Measurements from ENCODE around the gene TAOK3. TPM values are rescaled to one million over a fixed set of nuclear protein-coding genes. Genes with fewer than 3 reads are reported as not detected.
A peak's percentile ranks its signal among the peaks of the same experiment; 100 is the strongest.

The TAOK3 gene
- total and polyA plus RNA-seq, 9 of the 15 experiments (the other 6 are each of a cell fraction or from before 2014, with no cell fraction given): 24.3 to 83.5 (median 47.1) TPM

- TF ChIP-seq VEZF1 (CRISPR knock-in tag; IDR thresholded peaks at IDR 0.05) (peak; percentile 47; the same call in 1 of the 2 replicates), CEBPB (tag; IDR thresholded peaks at IDR 0.05) (no peak), SP1 (CRISPR knock-in tag; IDR thresholded peaks at IDR 0.05) (peak; percentile 98), HMBOX1 (IDR thresholded peaks at IDR 0.05) (peak; percentile 44; the same call in 1 of the 2 replicates), HNRNPL (IDR thresholded peaks at IDR 0.05; ENCODE audit: low read depth, low read length) (no peak), USF1 (CRISPR knock-in tag; IDR thresholded peaks at IDR 0.05) (no peak), BACH1 (tag; IDR thresholded peaks at IDR 0.05) (no peak; the same call in 1 of the 2 replicates), HMGXB4 (CRISPR knock-in tag; IDR thresholded peaks at IDR 0.05) (peak; percentile 82; the same call in 1 of the 2 replicates), ZBTB12 (CRISPR knock-in tag; IDR thresholded peaks at IDR 0.05) (peak; percentile 46; the same call in 1 of the 2 replicates), EGR1 (conservative IDR thresholded peaks at IDR 0.05) (peak; percentile 53; the same call in 1 of the 2 replicates), CAMTA2 (CRISPR knock-in tag; conservative IDR thresholded peaks at IDR 0.05) (no peak), DIDO1 (tag; IDR thresholded peaks at IDR 0.05; ENCODE audit: low read depth) (peak; percentile 91), PTTG1 (tag; IDR thresholded peaks at IDR 0.05; ENCODE audit: low read depth) (no peak), TFAM (CRISPR knock-in tag; conservative IDR thresholded peaks at IDR 0.05) (no peak), ZNF583 (CRISPR knock-in tag; IDR thresholded peaks at IDR 0.05) (no peak), TBL1XR1 (IDR thresholded peaks at IDR 0.05; ENCODE audit: low read length in 2 of 2) (peak; percentile 78 to 83), KLF16 (IDR thresholded peaks at IDR 0.05) (no peak), HINFP (tag; conservative IDR thresholded peaks at IDR 0.05; ENCODE audit: low read depth) (no peak)
Measured at GRCh38 chr12:118376089-118377020, 3.6 kb upstream of the TAOK3 start, which contains the start of gene SUDS3 (continued).

Data from K562 (cell line).